T follicular helper cell (primary cell): Measurements from ENCODE around the gene ATXN10.

Experiments used
- DNase-seq: peaks from one replicate; pipeline ENCODE4 v3.0.0-alpha.2; 2020; ENCODE audit warnings: low read depth

The ATXN10 gene

GRCh38 chr22:45830531-45831245, 159.1 kb downstream of the ATXN10 start:
- no peak for DNase-seq

GRCh38 chr22:45831394-45831793, 159.8 kb downstream of the ATXN10 start:
- DNase-seq, result no peak

- no peak for DNase-seq
These were observed 160.5 kb downstream of the ATXN10 start for GRCh38 chr22:45832180-45832579.

- no peak for DNase-seq
These were observed 161.4 kb downstream of the ATXN10 start for GRCh38 chr22:45832959-45833580.

GRCh38 chr22:45833613-45834012, 162.0 kb downstream of the ATXN10 start:
- no peak for DNase-seq

- no peak for DNase-seq
These were observed 162.6 kb downstream of the ATXN10 start for GRCh38 chr22:45834241-45834640.

- DNase-seq, result no peak
These were observed 163.2 kb downstream of the ATXN10 start for GRCh38 chr22:45834795-45835194.

- DNase-seq, result no peak
These were observed 165.0 kb downstream of the ATXN10 start for GRCh38 chr22:45836418-45837169.

- no peak for DNase-seq
These were observed 165.9 kb downstream of the ATXN10 start for GRCh38 chr22:45837508-45837907.

- DNase-seq, result no peak
These were observed 166.8 kb downstream of the ATXN10 start for GRCh38 chr22:45838305-45838887.

GRCh38 chr22:45840483-45840882, 168.8 kb downstream of the ATXN10 start:
- no peak for DNase-seq

GRCh38 chr22:45842291-45842991, 170.8 kb downstream of the ATXN10 start:
- DNase-seq, result no peak

GRCh38 chr22:45843031-45843430, 171.4 kb downstream of the ATXN10 start:
- DNase-seq, result no peak

- no peak for DNase-seq
These were observed 172.4 kb downstream of the ATXN10 start for GRCh38 chr22:45843986-45844385.

- DNase-seq, result no peak
These were observed 173.4 kb downstream of the ATXN10 start for GRCh38 chr22:45845076-45845487.

- no peak for DNase-seq
These were observed 175.3 kb downstream of the ATXN10 start for GRCh38 chr22:45846952-45847351.

- no peak for DNase-seq
These were observed 177.3 kb downstream of the ATXN10 start for GRCh38 chr22:45848904-45849303.

- DNase-seq, result no peak
These were observed 181.2 kb downstream of the ATXN10 start for GRCh38 chr22:45852826-45853225.

GRCh38 chr22:45855961-45856360, 184.3 kb downstream of the ATXN10 start:
- DNase-seq, result no peak

GRCh38 chr22:45857519-45857918, 185.9 kb downstream of the ATXN10 start:
- DNase-seq, result no peak

GRCh38 chr22:45859231-45860161, 187.9 kb downstream of the ATXN10 start:
- no peak for DNase-seq
